Caki2 (cell line): ENCODE data around the gene HIPK4. TPM values are rescaled to one million over a fixed set of nuclear protein-coding genes. Genes with fewer than 3 reads are reported as not detected.
"Not testable (repeated sequence)": the region's sequence is repeated elsewhere in the genome, so short reads cannot be mapped to it uniquely, and the experiment has no call there.

Experiments used
- DNase-seq: peaks from one replicate; pipeline ENCODE4 v3.0.0-alpha.2; 2015; ENCODE audit warnings: low read depth
- in situ Hi-C: cut with HindIII; loops from 2 replicates; pipeline ENCODE4 v1.10.0; 2016; ENCODE audit warnings: low sequenced_read_pairs, low pct_unique_long_range_greater_than_20kb, mixed read lengths
- total RNA-seq: library from RNA; depleted of rRNA; stranded (reverse); fragments of >200 nt; shearing (Covaris generic); gene quantifications from 2 replicates; pipeline ENCODE4 v1.2.3, GENCODE V29; 2014; ENCODE audit warnings: low replicate concordance

HIPK4 gene
- total RNA-seq, 1 experiment from 2014 or later, result not detected

GRCh38 chr19:40356681-40357595 lies 33.0 kb downstream of the HIPK4 start:
- no peak for DNase-seq
- in situ Hi-C loops, result no loop called here

- in situ Hi-C loops, result no loop called here
- no peak for DNase-seq
Measured at GRCh38 chr19:40355975-40356680, 33.9 kb downstream of the HIPK4 start.

- in situ Hi-C loops, result no loop called here
- DNase-seq, result peak; percentile 64
Measured at GRCh38 chr19:40348961-40349507, 40.9 kb downstream of the HIPK4 start.

GRCh38 chr19:40348125-40348913 lies 41.7 kb downstream of the HIPK4 start, which contains the start of the genes C19orf47 and PLD3:
Gene C19orf47 (minus strand): TSS chr19:40348397. CDS start chr19:40341857, 6,540 bp downstream.
Gene PLD3 (plus strand): TSS chr19:40348695. CDS start chr19:40366484, 17,789 bp downstream.
- in situ Hi-C loops, result no loop called here
- peak; percentile 100 for DNase-seq

GRCh38 chr19:40344422-40344821 lies 45.6 kb downstream of the HIPK4 start:
- DNase-seq, result no peak
- in situ Hi-C loops, result no loop called here

- no peak for DNase-seq
- in situ Hi-C loops, result no loop called here
Measured at GRCh38 chr19:40342644-40343311, 47.2 kb downstream of the HIPK4 start.

- DNase-seq, result no peak
- in situ Hi-C loops, result no loop called here
Measured at GRCh38 chr19:40341601-40342482, 48.1 kb downstream of the HIPK4 start.

- DNase-seq, result no peak
- in situ Hi-C loops, result no loop called here
Measured at GRCh38 chr19:40339018-40339728, 50.8 kb downstream of the HIPK4 start.

GRCh38 chr19:40337594-40337993 lies 52.4 kb downstream of the HIPK4 start:
- in situ Hi-C loops, result no loop called here

GRCh38 chr19:40337107-40337506 lies 52.9 kb downstream of the HIPK4 start:
- in situ Hi-C loops, result no loop called here
- no peak for DNase-seq

More at GRCh38 chr19:40337594-40337993, 52.4 kb downstream of the HIPK4 start:
- DNase-seq, result no peak

- DNase-seq, result no peak
- in situ Hi-C loops, result no loop called here
Measured at GRCh38 chr19:40336601-40336900, 53.4 kb downstream of the HIPK4 start.

GRCh38 chr19:40335855-40336600 lies 54.0 kb downstream of the HIPK4 start:
- DNase-seq, result peak; percentile 16
- in situ Hi-C loops, result no loop called here

GRCh38 chr19:40335101-40335500 lies 54.9 kb downstream of the HIPK4 start:
- no peak for DNase-seq
- in situ Hi-C loops, result no loop called here

GRCh38 chr19:40333083-40333482 lies 56.9 kb downstream of the HIPK4 start:
- DNase-seq, in situ Hi-C loops: not testable (repeated sequence)

- DNase-seq, result no peak
- in situ Hi-C loops, result no loop called here
Measured at GRCh38 chr19:40332669-40333068, 57.3 kb downstream of the HIPK4 start.

GRCh38 chr19:40331052-40331451 lies 58.9 kb downstream of the HIPK4 start:
- no peak for DNase-seq
- in situ Hi-C loops, result no loop called here
